Neural progenitor cell (in vitro differentiated cells): ENCODE measurements around the gene R3HDM4.

Experiments
- EZH2 ChIP-seq: fragments of 200-600 bp; sonication (generic); IDR thresholded peaks from 2 replicates; pipeline ENCODE4 v1.6.1; 2017; ENCODE audit warnings: antibody characterized with exemption, mild to moderate bottlenecking, moderate library complexity
- EZH2phosphoT487 ChIP-seq: fragments of 200-600 bp; sonication (generic); IDR thresholded peaks from 2 replicates; pipeline ENCODE4 v1.6.1; 2017; ENCODE audit warnings: antibody characterized with exemption
- TF ChIP-seq, protein P1 (sequence below): fragments of 200-600 bp; sonication (generic); IDR thresholded peaks from 2 replicates; pipeline ENCODE4 v1.5.1; 2017; ENCODE audit warnings: antibody characterized with exemption, mild to moderate bottlenecking

DNA sequence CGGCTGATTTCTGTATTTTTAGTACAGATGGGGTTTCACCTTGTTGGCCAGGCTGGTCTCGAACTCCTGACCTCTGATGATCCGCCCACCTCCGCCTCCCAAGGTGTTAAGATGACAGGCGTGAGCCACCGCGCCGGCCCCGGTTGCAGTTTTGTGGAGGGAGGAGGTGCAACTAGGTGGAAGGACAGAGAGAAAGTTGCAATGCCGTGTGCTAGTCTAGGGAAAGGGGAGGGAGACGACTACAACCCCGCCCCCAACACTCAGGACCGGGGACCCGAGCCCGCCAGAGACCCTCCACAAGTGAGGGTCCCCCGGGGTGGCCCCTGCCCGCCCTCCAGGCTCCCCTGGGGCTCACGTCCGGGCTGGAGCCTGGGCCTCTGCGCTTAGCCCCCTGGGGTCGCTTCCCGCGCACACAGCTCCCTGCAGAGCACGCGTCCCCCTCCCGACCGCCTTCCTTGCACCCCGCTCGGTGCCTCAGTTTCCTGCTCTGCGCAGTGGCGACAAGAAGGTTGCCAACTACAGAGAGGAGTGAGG, 11.6 kb upstream of the R3HDM4 start:
- TF ChIP-seq, protein P1, sequence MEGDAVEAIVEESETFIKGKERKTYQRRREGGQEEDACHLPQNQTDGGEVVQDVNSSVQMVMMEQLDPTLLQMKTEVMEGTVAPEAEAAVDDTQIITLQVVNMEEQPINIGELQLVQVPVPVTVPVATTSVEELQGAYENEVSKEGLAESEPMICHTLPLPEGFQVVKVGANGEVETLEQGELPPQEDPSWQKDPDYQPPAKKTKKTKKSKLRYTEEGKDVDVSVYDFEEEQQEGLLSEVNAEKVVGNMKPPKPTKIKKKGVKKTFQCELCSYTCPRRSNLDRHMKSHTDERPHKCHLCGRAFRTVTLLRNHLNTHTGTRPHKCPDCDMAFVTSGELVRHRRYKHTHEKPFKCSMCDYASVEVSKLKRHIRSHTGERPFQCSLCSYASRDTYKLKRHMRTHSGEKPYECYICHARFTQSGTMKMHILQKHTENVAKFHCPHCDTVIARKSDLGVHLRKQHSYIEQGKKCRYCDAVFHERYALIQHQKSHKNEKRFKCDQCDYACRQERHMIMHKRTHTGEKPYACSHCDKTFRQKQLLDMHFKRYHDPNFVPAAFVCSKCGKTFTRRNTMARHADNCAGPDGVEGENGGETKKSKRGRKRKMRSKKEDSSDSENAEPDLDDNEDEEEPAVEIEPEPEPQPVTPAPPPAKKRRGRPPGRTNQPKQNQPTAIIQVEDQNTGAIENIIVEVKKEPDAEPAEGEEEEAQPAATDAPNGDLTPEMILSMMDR = no peak
- TF ChIP-seq EZH2 (no peak), EZH2phosphoT487 (no peak)
